PC-3 (cell line): ENCODE data around the gene GATA3.

ENCODE experiments used
- CTCF ChIP-seq: fragments of 300-600 bp; sonication (generic); conservative IDR thresholded peaks from 2 replicates; pipeline ENCODE4 v1.5.1; 2017; ENCODE audit warnings: antibody characterized with exemption, low read depth, mild to moderate bottlenecking, low read length
- EZH2 ChIP-seq: fragments of 300-600 bp; sonication (generic); IDR thresholded peaks from one replicate; pipeline ENCODE4 v1.6.1; 2017; ENCODE audit warnings: antibody characterized with exemption, mild to moderate bottlenecking, low read length; ENCODE audit not compliant: unreplicated experiment
- EZH2phosphoT487 ChIP-seq: fragments of 300-600 bp; sonication (generic); IDR thresholded peaks from 2 replicates; pipeline ENCODE4 v1.6.1; 2018; ENCODE audit warnings: mild to moderate bottlenecking, antibody characterized with exemption, low read length, borderline replicate concordance

DNA sequence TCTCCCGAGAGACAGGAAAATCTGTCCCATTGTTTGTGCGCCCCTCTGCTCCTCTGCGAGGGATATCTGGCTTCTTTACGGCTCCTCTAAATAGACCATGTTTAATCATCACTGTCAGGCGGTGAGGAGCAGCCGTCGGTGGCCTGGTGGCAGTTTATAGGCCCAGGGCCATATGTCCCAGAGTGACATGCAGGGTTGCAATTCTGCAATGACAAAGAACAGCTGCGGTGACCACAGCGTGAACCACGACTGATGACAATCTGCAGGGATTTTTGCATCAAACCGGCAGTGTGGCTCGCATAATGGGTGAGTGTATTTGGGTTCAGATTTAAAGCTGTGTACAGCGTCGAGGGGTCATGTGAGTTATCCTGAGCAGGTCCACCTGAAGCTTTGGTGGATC is 41.5 kb downstream of the GATA3 start:
- TF ChIP-seq CTCF (no peak), EZH2 (no peak), EZH2phosphoT487 (no peak)
